ENCODE data around the gene BFSP2.
"Not testable (repeated sequence)": the region's sequence is repeated elsewhere in the genome, so short reads cannot be mapped to it uniquely, and the experiment has no call there.

Gene BFSP2

GRCh38 chr3:133455281-133455680 is 55.4 kb downstream of the BFSP2 start:
- FAIRE-seq, result no peak
- no peak for DNase-seq (ENCODE audit: low spot score)

DNA sequence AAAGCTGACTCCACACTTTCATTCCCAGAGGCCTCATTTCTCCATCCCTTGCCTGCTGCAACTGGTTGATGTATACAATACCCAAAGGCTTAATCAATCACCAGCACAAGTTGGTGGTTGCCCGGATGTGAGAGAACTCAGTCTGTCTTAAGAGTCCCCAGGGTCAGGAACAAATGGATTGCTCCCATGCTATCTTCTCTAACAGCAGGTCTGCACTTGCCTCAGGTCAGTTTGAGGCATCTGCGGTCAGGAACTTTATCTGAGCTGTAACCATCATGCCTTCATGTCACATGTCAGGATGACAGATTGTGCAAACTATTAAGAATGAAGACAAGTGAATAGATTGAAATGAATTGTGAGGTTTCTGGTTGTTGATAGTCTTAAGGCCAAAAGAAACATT is 56.1 kb downstream of the BFSP2 start:
- FAIRE-seq (no peak), DNase-seq (ENCODE audit: low spot score) (no peak)

DNA sequence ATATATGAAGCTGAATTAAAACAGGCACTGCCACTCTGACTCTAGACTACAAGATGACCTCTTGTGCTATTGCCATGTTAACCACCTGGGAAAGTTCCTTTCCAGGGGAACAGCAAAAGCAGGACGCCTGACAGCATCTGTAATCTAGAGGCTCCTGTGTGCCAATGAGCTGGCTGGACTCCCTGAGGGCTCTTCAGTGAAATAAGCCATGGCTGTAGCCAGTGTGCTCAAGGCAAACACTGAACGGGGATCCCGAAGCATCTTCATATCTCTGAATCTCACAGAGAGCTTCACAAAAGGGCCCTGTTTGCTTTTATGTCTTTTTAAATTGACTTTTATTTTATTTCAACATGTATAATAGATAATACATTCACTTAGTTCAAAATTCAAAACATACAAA is 57.2 kb downstream of the BFSP2 start:
- no peak for FAIRE-seq

GRCh38 chr3:133457465-133458067 is 57.7 kb downstream of the BFSP2 start:
- FAIRE-seq (no peak), DNase-seq (ENCODE audit: low spot score) (no peak)

More for the DNA sequence above, 57.2 kb downstream of the BFSP2 start:
- no peak for DNase-seq (ENCODE audit: low spot score)

GRCh38 chr3:133459400-133459799 is 59.5 kb downstream of the BFSP2 start:
- FAIRE-seq, result no peak
- DNase-seq (ENCODE audit: low spot score), result no peak

- FAIRE-seq (no peak), DNase-seq (ENCODE audit: low spot score) (no peak)
Observed at GRCh38 chr3:133460809-133461208, 61.0 kb downstream of the BFSP2 start.

DNA sequence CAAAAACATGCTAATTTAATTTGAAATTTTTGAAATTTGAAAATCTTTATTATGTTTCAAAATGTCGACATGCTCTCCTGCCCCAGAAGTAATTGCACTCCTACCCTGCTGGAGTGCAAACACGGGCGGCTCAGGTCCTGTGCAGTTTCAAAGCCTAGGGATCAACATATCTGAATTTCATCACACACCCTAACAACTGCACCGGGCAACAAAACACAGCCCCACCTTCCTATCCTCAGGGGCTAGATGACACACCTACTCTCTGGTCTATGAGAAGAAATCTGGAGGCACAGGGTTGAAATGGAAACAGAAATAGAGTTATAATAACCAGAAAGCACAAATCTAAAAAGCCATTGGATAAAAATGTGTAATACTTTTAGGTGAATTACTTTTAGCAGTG is 61.4 kb downstream of the BFSP2 start:
- FAIRE-seq (no peak), DNase-seq (ENCODE audit: low spot score) (no peak)

GRCh38 chr3:133463347-133463860 is 63.5 kb downstream of the BFSP2 start:
- FAIRE-seq (no peak), DNase-seq (ENCODE audit: low spot score) (no peak)

DNA sequence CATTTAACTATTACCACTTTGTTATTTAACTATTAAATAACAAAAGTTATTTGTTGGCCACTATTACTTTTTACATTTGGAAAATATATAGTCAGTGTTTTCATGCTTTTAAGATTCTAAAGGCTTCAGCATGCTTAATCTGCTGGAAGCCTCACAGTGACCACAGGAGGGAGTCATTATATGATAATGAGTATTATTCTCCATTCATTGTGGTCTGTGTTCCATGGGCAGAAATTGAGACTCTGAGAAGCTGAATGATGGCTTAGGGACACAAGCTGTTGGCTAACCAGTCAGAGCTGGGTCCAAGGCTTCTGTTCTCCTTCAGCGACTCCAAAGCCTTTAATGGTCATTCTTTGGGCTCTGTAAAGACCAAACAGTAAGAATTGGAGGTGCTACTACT is 64.7 kb downstream of the BFSP2 start:
- DNase-seq (ENCODE audit: low spot score), result no peak
- no peak for FAIRE-seq

DNA sequence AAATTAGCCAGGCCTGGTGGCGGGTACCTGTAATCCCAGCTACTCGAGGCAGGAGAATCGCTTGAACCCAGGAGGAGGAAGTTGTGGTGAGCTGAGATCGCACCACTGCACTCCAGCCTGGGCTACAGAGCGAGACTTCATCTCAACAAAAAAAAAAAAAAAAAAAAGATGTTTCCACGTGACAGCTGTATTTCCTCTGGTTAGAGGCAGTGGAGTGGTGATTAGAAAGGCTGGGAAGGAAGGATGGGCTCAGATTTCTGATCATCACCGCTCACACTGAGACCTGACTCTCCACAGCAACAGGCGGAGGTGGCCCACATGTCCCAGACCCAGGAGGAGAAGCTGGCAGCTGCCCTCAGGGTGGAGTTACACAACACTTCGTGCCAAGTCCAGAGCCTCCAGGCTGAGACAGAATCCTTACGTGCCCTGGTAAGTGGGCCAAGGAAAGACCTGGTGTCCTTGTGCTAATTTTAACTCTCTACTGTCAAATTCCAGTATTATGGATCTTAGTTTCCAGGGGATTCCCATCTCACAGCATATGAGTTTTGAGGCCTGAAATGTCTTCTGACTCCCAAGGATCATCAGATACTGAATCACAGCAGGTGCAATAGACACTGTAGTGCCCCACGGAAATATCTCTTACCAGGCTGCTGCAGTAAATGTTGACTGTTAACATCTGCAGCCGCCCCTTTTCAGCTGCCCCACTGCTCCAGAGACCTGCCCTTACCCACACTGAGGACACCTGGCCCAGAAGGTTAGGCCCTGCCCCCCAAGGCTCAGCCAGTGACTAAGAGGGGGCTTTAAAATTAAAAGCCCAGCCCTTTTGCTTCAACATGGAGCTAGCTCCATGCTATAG is 66.9 kb downstream of the BFSP2 start:
- DNase-seq (ENCODE audit: low spot score) (no peak), FAIRE-seq (no peak)

GRCh38 chr3:133467780-133468179 is 67.9 kb downstream of the BFSP2 start:
- FAIRE-seq, result no peak

GRCh38 chr3:133468251-133468721 is 68.4 kb downstream of the BFSP2 start:
- no peak for DNase-seq (ENCODE audit: low spot score)
- FAIRE-seq, result no peak

More at GRCh38 chr3:133467780-133468179, 67.9 kb downstream of the BFSP2 start:
- no peak for DNase-seq (ENCODE audit: low spot score)

GRCh38 chr3:133469140-133469731 is 69.4 kb downstream of the BFSP2 start:
- no peak for DNase-seq (ENCODE audit: low spot score)
- no peak for FAIRE-seq

GRCh38 chr3:133472242-133472641 is 72.4 kb downstream of the BFSP2 start:
- FAIRE-seq (no peak), DNase-seq (ENCODE audit: low spot score) (no peak)

DNA sequence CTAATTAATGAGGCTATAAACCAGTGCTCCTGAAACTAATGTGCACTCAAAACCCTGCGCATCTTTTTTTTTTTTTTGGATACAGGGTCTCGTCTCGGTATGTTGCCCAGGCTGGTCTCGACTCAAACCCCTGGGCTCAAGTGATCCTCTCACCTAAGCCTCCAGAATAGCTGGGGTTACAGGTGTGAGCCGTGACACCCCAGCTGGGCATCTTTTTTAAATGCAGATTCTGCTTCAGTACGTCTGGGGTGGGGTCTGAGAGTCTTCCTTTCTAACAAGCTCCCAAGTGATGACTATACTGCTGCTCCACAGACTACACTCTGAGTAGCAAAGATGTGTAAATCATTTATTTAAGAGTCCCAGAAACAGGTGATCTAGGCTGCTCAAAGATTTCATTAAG is 73.0 kb downstream of the BFSP2 start:
- DNase-seq (ENCODE audit: low spot score), result no peak
- FAIRE-seq, result no peak

- not testable (repeated sequence) for FAIRE-seq; DNase-seq (ENCODE audit: low spot score)
Observed at GRCh38 chr3:133473472-133474191, 73.8 kb downstream of the BFSP2 start.

- no peak for DNase-seq (ENCODE audit: low spot score)
- FAIRE-seq, result no peak
Observed at GRCh38 chr3:133474251-133474801, 74.5 kb downstream of the BFSP2 start.

DNA sequence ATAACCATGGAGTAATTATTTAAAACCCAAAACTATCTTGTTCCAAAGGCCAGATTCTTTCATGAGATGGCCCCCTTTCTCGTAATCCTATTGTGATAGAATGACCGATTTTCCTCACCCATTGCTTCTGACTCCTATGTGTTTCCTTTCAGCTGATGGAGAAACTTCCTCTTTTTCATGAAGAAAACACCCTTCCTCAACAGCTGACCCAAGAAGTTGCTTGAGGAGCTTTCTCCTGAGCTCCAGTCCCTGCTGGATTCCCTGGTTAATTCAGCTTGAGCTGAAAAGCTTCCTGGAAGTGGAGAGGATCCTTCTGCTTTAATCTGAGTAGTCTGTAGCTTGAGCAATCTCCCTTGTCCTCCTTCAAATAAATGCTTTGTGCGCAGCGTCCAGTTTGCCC is 75.0 kb downstream of the BFSP2 start:
- FAIRE-seq (no peak), DNase-seq (ENCODE audit: low spot score) (no peak)

DNA sequence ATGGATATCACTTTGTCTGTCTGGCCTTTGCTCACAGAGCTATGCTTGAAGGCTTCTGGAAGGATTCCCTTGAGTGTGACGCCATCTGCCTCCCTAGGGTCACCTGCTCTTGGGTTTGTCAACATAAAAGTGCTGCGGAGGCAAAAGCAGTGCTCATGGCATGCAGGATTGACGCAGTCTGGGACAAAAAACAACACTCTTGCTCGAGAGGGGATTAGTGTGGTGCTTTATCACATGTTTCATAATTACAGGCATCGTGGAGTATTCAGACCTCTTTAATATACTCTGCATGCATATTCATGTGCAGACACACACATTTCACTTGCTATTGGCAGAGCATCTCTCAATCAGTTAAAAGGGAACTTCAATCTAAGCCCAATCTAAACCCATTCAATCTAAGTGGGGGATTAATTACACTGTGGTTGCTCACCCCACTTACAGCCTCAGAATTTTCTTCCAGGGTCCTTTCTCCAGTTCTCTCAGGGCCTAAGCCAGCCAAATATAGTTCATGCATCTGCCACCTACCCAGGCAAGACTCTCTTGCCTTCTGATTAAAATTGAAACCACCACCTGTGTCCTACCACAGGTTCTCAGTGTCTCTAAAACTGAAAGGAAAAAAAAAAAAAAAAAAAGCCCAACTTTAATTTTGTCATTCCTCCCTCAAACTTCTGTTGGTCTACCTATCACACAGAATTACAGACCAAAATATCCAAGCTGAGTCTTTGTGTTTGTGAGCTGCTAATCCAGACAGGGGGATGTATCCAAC is 75.6 kb downstream of the BFSP2 start:
- FAIRE-seq (no peak), DNase-seq (ENCODE audit: low spot score) (no peak)

GRCh38 chr3:133476971-133477375 is 77.1 kb downstream of the BFSP2 start:
- FAIRE-seq (no peak), DNase-seq (ENCODE audit: low spot score) (no peak)
